RWPE2 (cell line): ENCODE results near the gene SLC6A9.

Source experiments
- ATAC-seq: fragments of 200-7000 bp; cut with Tn5 transposase; 3 replicates; pipeline ENCODE4 v1.9.1; 2021; ENCODE audit warnings: low read depth
- DNase-seq: peaks from one replicate; pipeline ENCODE4 v3.0.0-alpha.2; 2020; ENCODE audit warnings: low spot score
- H3K27ac ChIP-seq: fragments of 450-650 bp; 2 replicates; pipeline ENCODE4 v1.5.1; 2017; ENCODE audit warnings: mild to moderate bottlenecking; ENCODE audit not compliant: poor library complexity, severe bottlenecking
- H3K27me3 ChIP-seq: fragments of 250-450 bp; sonication (Bioruptor Pico); 2 replicates; pipeline ENCODE4 v1.5.1; 2021; ENCODE audit warnings: mild to moderate bottlenecking, moderate library complexity; ENCODE audit not compliant: insufficient read depth, poor library complexity, severe bottlenecking
- H3K36me3 ChIP-seq: fragments of 250-450 bp; sonication (Bioruptor Pico); 2 replicates; pipeline ENCODE4 v1.5.1; 2020; ENCODE audit warnings: low read depth, mild to moderate bottlenecking, moderate library complexity
- H3K4me1 ChIP-seq: fragments of 250-450 bp; sonication (Bioruptor Pico); 2 replicates; pipeline ENCODE4 v1.5.1; 2021; ENCODE audit warnings: mild to moderate bottlenecking, moderate library complexity; ENCODE audit not compliant: insufficient read depth, poor library complexity, severe bottlenecking
- H3K4me3 ChIP-seq: fragments of 250-450 bp; sonication (Bioruptor Pico); 2 replicates; pipeline ENCODE4 v1.5.1; 2021; ENCODE audit warnings: mild to moderate bottlenecking, moderate library complexity; ENCODE audit not compliant: severe bottlenecking
- H3K9me3 ChIP-seq: fragments of 250-450 bp; sonication (Bioruptor Pico); 2 replicates; pipeline ENCODE4 v1.5.1; 2021; ENCODE audit warnings: mild to moderate bottlenecking, moderate library complexity; ENCODE audit not compliant: severe bottlenecking
- TF ChIP-seq, protein P1 (sequence below): fragments of 450-650 bp; IDR thresholded peaks from one replicate; pipeline ENCODE4 v1.5.1; 2017; ENCODE audit warnings: mild to moderate bottlenecking, moderate library complexity; ENCODE audit not compliant: poor library complexity, severe bottlenecking

The SLC6A9 gene

DNA sequence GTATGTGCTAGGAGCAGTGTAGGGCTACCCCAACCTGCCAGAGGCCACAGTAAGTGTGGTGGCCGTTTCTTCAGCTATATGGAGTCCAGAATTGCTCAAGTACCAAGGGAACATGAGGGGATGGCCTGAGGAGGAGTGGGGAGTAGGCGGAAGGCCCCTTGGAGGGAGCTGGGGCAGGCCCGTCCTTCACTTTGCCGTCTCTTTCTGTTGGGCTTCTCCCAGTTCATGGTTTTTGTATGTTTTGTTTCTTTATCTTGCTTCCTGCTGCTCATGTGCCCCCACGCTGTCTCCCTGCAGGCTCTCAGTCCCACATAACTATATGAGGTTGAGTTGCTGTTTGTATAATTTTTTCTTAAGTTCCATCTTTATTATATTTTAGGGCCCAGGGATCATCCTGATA lies 67.4 kb downstream of the SLC6A9 start:
- no peak overlapping the region for H3K4me3 ChIP-seq
- TF ChIP-seq, protein P1, sequence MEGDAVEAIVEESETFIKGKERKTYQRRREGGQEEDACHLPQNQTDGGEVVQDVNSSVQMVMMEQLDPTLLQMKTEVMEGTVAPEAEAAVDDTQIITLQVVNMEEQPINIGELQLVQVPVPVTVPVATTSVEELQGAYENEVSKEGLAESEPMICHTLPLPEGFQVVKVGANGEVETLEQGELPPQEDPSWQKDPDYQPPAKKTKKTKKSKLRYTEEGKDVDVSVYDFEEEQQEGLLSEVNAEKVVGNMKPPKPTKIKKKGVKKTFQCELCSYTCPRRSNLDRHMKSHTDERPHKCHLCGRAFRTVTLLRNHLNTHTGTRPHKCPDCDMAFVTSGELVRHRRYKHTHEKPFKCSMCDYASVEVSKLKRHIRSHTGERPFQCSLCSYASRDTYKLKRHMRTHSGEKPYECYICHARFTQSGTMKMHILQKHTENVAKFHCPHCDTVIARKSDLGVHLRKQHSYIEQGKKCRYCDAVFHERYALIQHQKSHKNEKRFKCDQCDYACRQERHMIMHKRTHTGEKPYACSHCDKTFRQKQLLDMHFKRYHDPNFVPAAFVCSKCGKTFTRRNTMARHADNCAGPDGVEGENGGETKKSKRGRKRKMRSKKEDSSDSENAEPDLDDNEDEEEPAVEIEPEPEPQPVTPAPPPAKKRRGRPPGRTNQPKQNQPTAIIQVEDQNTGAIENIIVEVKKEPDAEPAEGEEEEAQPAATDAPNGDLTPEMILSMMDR: no peak
- H3K27me3 ChIP-seq: no peaks in the 10 kb centered on the region
- no peaks in the 10 kb centered on the region for H3K4me1 ChIP-seq
- no peak overlapping the region for H3K27ac ChIP-seq
- ATAC-seq (no peak), DNase-seq (no peak)
- H3K36me3 ChIP-seq: peaks cover 6% of the 10 kb centered on the region
- H3K9me3 ChIP-seq: no peaks in the 10 kb centered on the region

GRCh38 chr1:43963006-43963405 lies 68.3 kb downstream of the SLC6A9 start:
- no peak overlapping the region for H3K27ac ChIP-seq
- ATAC-seq: no peak

DNA sequence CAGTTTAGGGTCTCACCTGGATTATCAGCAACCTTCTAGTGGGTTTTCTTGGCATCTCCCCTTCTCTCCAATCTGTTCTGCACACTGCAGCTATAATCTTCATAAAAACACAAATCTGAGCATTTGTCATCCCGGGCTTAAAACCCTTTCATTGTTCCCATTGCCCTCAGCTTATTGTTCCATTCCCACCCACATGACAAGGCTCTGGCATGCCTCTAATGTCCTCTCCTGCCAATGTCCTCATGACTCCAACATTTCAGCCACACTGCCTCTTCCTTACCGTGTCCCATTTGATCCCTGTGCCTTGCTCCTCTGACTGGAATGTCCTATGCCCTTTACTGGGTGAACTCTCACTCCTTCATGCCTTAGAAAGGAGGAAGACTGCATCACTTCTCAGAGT lies 68.9 kb downstream of the SLC6A9 start:
- Histone ChIP-seq H3K27me3 (no peaks in the 10 kb centered on the region), H3K9me3 (no peaks in the 10 kb centered on the region), H3K4me1 (no peaks in the 10 kb centered on the region), H3K36me3 (peaks cover 15% of the 10 kb centered on the region), H3K4me3 (no peak overlapping the region), H3K27ac (no peak overlapping the region)
- no peak for ATAC-seq
- no peak for DNase-seq
- TF ChIP-seq, protein P1: no peak

More at GRCh38 chr1:43963006-43963405, 68.3 kb downstream of the SLC6A9 start:
- TF ChIP-seq, protein P1: no peak
- H3K4me3 ChIP-seq: no peak overlapping the region
- no peak for DNase-seq
- peaks cover 15% of the 10 kb centered on the region for H3K36me3 ChIP-seq
- H3K4me1 ChIP-seq: no peaks in the 10 kb centered on the region
- H3K27me3 ChIP-seq: no peaks in the 10 kb centered on the region
- no peaks in the 10 kb centered on the region for H3K9me3 ChIP-seq

DNA sequence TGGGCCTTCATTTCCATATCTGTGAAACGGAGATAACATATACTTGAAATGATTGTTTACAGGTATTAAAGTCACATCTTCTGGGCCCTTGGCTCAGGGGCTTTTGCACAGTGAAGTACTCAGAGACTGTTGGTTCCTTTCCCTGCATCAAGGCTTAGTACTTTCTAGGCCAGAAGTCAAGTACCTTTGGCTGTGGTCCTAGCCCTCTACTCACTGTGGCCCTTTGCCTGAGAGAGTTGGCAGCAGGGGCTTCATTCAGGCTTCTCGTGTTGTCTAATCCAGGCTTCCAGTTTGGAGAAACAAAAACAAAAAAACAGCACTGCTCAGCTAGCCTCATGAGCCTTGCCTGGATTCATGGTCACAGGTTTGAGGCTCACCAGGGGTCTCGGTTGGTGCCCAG lies 69.6 kb downstream of the SLC6A9 start:
- H3K4me1 ChIP-seq: no peaks in the 10 kb centered on the region
- DNase-seq: no peak
- peaks cover 15% of the 10 kb centered on the region for H3K36me3 ChIP-seq
- no peak overlapping the region for H3K4me3 ChIP-seq
- H3K27me3 ChIP-seq: no peaks in the 10 kb centered on the region
- TF ChIP-seq, protein P1: no peak
- no peak overlapping the region for H3K27ac ChIP-seq
- ATAC-seq: no peak
- H3K9me3 ChIP-seq: no peaks in the 10 kb centered on the region

DNA sequence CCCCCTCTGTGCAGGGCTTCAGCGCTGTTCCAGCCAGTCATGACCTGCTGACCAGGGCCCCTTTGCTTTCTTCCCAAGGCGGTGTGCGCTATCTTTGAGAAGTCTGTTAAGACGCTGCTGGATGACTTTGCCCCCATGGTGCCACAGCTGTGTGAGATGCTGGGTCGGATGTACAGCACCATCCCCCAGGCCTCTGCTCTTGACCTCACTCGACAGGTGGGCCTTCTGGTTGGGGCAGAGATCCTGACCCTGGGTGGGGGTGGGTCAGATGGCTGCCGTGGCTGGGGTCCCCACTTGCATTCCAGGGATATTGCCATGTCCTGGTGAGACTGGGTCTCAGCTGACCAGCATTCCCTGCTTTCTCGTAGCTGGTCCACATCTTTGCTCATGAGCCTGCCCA lies 70.5 kb downstream of the SLC6A9 start:
- TF ChIP-seq, protein P1: no peak
- Histone ChIP-seq H3K36me3 (peaks cover 15% of the 10 kb centered on the region), H3K4me1 (no peaks in the 10 kb centered on the region), H3K27ac (no peak overlapping the region), H3K27me3 (no peaks in the 10 kb centered on the region), H3K9me3 (no peaks in the 10 kb centered on the region), H3K4me3 (no peak overlapping the region)
- no peak for ATAC-seq
- DNase-seq: no peak
